ENCODE data around the gene GGNBP2. TPM values are rescaled to one million over a fixed set of nuclear protein-coding genes. Genes with fewer than 3 reads are reported as not detected.
A peak's percentile ranks its signal among the peaks of the same experiment; 100 is the strongest.

Gene GGNBP2
- total RNA-seq, 4 donors from 2014 or later: 28.8 to 56.6 (median 39.5) TPM

GRCh38 chr17:36628576-36628975 is 83.9 kb downstream of the GGNBP2 start:
- no peaks in the 10 kb centered on the region for H3K36me3 ChIP-seq
- H3K27me3 ChIP-seq: peaks cover 0 to 5% (median 0%) of the 10 kb centered on the region in 3 donors
- in situ Hi-C loops (cut with MboI; ENCODE audit: low sequenced_read_pairs in 4 of 4): loop anchor here in 3 of 4 donors (5.0 to 25.0 kb wide), 4 partner anchors 309 to 609 kb away; partner anchors contain the start of genes AATF (in 1 of the 3) and LHX1 (in 1 of the 3)
- TF ChIP-seq POLR2A (IDR thresholded peaks at IDR 0.05) (no peak), CTCF (IDR thresholded peaks at IDR 0.05 in 4 of 5, conservative IDR thresholded peaks at IDR 0.05 in 1 of 5) (no peak)
- H3K9me3 ChIP-seq: no peaks in the 10 kb centered on the region
- intact Hi-C loops (cut with DNase I; ENCODE audit: low total_unique reads): loop anchor here (2.0 to 5.0 kb wide), 2 partner anchors 418 to 769 kb away; no protein-coding TSS in a partner anchor
- DNase-seq (no peak), ATAC-seq (no peak)
- peaks cover 0 to 2% of the 10 kb centered on the region in 2 donors for H3K4me1 ChIP-seq
- H3K4me3 ChIP-seq: no peak overlapping the region
- no peak overlapping the region for H3K27ac ChIP-seq

- no peaks in the 10 kb centered on the region for H3K9me3 ChIP-seq
- peaks cover 0 to 8% (median 0%) of the 10 kb centered on the region in 3 donors for H3K27me3 ChIP-seq
- ATAC-seq (peak; percentile 85 to 87), DNase-seq (peak; percentile 41 to 60)
- H3K4me3 ChIP-seq: no peak overlapping the region
- in situ Hi-C loops (cut with MboI; ENCODE audit: low sequenced_read_pairs in 4 of 4): loop anchor here in 3 of 4 donors (5.0 to 25.0 kb wide), 4 partner anchors 308 to 608 kb away; partner anchors contain the start of genes AATF (in 1 of the 3) and LHX1 (in 1 of the 3)
- H3K36me3 ChIP-seq: no peaks in the 10 kb centered on the region
- TF ChIP-seq POLR2A (IDR thresholded peaks at IDR 0.05): no peak
- peak; percentile 86 to 98 (median 92) for TF ChIP-seq CTCF (IDR thresholded peaks at IDR 0.05 in 4 of 5, conservative IDR thresholded peaks at IDR 0.05 in 1 of 5)
- peaks cover 0 to 2% of the 10 kb centered on the region in 2 donors for H3K4me1 ChIP-seq
- no peak overlapping the region for H3K27ac ChIP-seq
- intact Hi-C loops (cut with DNase I; ENCODE audit: low total_unique reads): loop anchor here (2.0 to 5.0 kb wide), 2 partner anchors 417 to 768 kb away; no protein-coding TSS in a partner anchor
These were observed 84.6 kb downstream of the GGNBP2 start for GRCh38 chr17:36629252-36629847.

- DNase-seq (no peak), ATAC-seq (no peak)
- Histone ChIP-seq H3K9me3 (no peaks in the 10 kb centered on the region), H3K36me3 (no peaks in the 10 kb centered on the region), H3K27ac (no peak overlapping the region), H3K4me3 (no peak overlapping the region), H3K27me3 (peaks cover 0 to 9% (median 0%) of the 10 kb centered on the region in 3 donors), H3K4me1 (peaks cover 0 to 2% of the 10 kb centered on the region in 2 donors)
- no peak for TF ChIP-seq POLR2A (IDR thresholded peaks at IDR 0.05)
- TF ChIP-seq CTCF (IDR thresholded peaks at IDR 0.05 in 4 of 5, conservative IDR thresholded peaks at IDR 0.05 in 1 of 5): no peak
- intact Hi-C loops (cut with DNase I; ENCODE audit: low total_unique reads): loop anchor here (2.0 to 5.0 kb wide), 2 partner anchors 417 to 767 kb away; no protein-coding TSS in a partner anchor
- in situ Hi-C loops (cut with MboI; ENCODE audit: low sequenced_read_pairs in 4 of 4): loop anchor here in 3 of 4 donors (5.0 to 25.0 kb wide), 6 partner anchors 307 to 615 kb away; partner anchors contain the start of genes AATF (in 1 of the 3) and LHX1 (in 1 of the 3)
These were observed 85.3 kb downstream of the GGNBP2 start for GRCh38 chr17:36629970-36630502.

- H3K27me3 ChIP-seq: peaks cover 0 to 11% (median 0%) of the 10 kb centered on the region in 3 donors
- intact Hi-C loops (cut with DNase I; ENCODE audit: low total_unique reads) (no loop called here), in situ Hi-C loops (cut with MboI; ENCODE audit: low sequenced_read_pairs in 4 of 4) (loop anchor here in 3 of 4 donors (10.0 to 25.0 kb wide), 4 partner anchors 306 to 614 kb away; partner anchors contain the start of genes AATF (in 1 of the 3) and LHX1 (in 1 of the 3))
These were observed 86.3 kb downstream of the GGNBP2 start for GRCh38 chr17:36631022-36631421.

More at GRCh38 chr17:36631022-36631421, 86.3 kb downstream of the GGNBP2 start:
- ATAC-seq (no peak), DNase-seq (no peak)
- H3K4me3 ChIP-seq: no peak overlapping the region
- no peaks in the 10 kb centered on the region for H3K9me3 ChIP-seq
- no peaks in the 10 kb centered on the region for H3K36me3 ChIP-seq
- H3K27ac ChIP-seq: no peak overlapping the region
- peaks cover 0 to 2% of the 10 kb centered on the region in 2 donors for H3K4me1 ChIP-seq
- TF ChIP-seq CTCF (IDR thresholded peaks at IDR 0.05 in 4 of 5, conservative IDR thresholded peaks at IDR 0.05 in 1 of 5) (no peak), POLR2A (IDR thresholded peaks at IDR 0.05) (no peak)

Measured in gastrocnemius medialis (tissue), 4 donors.